GM13977 (cell line): ENCODE data around the gene CREB3L4.

Experiments used
- DNase-seq: peaks from one replicate; pipeline ENCODE4 v3.0.0; 2012; ENCODE audit warnings: low spot score
- CTCF ChIP-seq: IDR thresholded peaks from 2 replicates; pipeline ENCODE4 v1.5.1; 2012; ENCODE audit warnings: mild to moderate bottlenecking, control low read depth; ENCODE audit not compliant: insufficient read depth; ENCODE audit errors: extremely low read depth, missing control alignments
- in situ Hi-C: fragments of 300-500 bp; cut with MboI; formaldehyde crosslinking; loops from one replicate; pipeline ENCODE4 v1.12.0; 2022; ENCODE audit warnings: low sequenced_read_pairs, low pct_unique_long_range_greater_than_20kb, mixed read lengths, inconsistent platforms; ENCODE audit not compliant: unreplicated experiment

Gene CREB3L4

GRCh38 chr1:153953859-153954365 lies 13.8 kb upstream of the CREB3L4 start:
- no peak for DNase-seq
- no peak for TF ChIP-seq CTCF
- in situ Hi-C loops: no loop called here

DNA sequence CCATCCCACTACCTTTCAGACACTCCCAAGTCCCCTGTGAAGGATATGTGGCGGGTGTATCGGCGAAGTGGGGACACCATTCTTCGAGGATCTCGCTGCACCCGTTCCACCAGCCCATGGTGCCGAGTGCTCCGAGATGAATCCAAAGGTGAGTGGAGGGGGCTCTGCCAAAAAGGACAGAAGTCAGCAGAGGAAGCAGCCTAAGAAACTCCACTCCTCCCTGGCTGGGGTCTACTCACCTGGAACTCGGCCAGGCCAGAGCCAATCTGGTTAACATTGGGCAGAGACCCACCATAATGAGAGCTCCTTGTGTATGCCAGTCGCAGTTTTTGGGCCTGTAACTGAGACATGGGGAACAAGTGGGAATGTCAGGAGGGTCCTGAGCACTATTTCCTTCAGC lies 12.9 kb upstream of the CREB3L4 start:
- TF ChIP-seq CTCF: no peak
- in situ Hi-C loops: no loop called here
- no peak for DNase-seq

DNA sequence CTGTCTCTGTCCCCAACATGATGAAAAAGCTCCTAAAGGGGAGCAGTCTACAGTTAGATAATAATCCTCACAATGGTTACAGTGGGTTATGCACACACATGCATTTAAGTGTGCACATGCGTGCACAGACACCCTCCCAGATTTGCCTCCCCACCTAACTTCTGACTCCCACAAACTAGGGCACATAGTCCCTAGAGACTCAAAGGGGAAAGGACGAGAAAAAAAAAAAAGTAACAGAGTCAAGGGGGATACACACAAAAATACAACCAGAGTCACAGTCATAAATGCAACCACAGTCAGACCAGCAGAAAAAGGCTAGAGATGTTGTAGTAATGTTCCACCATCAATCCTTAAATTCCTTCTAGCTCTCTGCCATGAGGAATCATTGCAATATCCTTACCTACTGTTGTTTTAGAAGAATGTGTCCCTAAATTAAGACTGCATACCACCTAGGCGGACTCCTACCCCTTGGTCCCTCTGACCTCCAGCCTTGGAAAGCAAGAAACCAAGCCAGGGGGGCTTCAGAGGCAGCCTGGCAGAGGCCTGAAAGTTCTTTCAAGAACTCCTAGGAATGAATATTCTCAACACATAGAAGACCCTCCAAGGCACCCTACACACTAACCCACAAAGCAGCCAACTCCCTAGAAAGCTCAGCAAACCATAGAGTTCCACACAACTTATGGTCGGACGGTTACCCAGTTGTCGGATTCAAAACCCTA lies 10.5 kb upstream of the CREB3L4 start:
- TF ChIP-seq CTCF: no peak
- in situ Hi-C loops: no loop called here
- DNase-seq: no peak

DNA sequence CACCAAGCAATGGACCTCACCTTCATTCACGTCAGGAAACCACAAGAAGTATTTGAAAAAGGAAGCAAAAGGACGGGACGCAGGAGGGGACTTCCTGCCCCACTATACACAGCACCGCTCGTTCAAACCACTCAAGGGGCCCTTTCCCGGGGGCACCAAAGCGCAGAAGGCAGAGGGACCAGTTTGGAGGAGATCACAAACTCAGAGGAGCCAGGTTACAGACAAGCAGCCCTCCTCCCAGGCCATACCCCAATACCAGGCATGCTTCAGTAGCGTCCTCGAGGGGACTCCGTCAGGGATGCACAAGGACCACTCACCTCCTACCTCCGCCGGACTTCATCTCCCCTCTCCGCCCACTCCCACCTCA lies 10.0 kb upstream of the CREB3L4 start:
- no peak for TF ChIP-seq CTCF
- peak; percentile 69 for DNase-seq
- in situ Hi-C loops: no loop called here

DNA sequence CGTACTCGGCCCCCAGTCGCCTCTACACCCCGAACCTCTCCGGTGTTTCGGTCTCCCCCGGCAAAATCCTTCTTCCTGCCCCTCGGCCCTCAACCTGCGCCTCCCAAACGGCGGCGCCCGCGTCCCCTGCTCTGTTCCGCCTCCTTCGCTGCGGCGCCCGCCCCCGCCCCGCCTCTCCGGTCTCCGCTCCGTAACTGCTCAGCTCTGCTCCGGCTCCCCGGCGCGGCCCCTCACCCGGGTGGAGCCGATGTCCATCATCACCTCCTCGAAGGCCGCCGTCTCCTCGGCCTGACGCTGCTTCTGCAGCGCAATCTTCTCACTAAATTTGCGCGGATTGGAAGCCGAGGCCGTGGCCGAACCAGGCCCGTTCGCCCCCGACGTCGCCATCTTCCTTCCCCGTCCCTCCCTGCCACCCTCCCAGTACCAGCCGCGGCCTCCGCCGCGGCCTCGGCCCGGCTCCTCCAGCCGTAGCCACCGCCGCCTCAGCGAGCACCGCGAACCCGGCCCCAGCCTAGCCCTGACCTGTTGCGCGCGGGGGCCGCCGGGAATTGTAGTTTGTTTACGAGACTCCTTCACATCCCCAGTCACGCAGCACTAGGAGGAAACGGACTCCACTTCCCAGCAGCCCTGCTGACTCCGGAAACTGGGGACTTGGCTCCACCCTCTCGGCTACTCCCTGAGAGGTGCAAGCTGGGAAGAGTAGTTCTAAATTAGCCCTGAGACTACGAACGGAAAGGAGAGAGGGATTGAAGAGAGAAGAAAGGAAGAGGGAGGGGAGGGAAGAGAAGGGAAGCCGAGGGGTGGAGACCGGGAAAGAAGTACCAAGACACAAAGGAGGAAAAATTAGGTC lies 9.4 kb upstream of the CREB3L4 start, which contains the start of gene CRTC2:
Gene CRTC2 (minus strand): TSS at position 502 of the 850 bp plus-strand sequence. CDS start 115 bp downstream, at position 387.
- peak; percentile 98 for DNase-seq
- TF ChIP-seq CTCF: peak; percentile 19
- in situ Hi-C loops: no loop called here

- no peak for TF ChIP-seq CTCF
- in situ Hi-C loops: no loop called here
- no peak for DNase-seq
Observed at GRCh38 chr1:153958961-153959260, 8.8 kb upstream of the CREB3L4 start.
